AG09309 (cell line): ENCODE results near the gene ST3GAL5.

ENCODE experiments used
- DNase-seq: peaks from one replicate; pipeline ENCODE4 v3.0.0-alpha.2; 2010; ENCODE audit warnings: low read depth
- H3K4me3 ChIP-seq: 2 replicates; pipeline ENCODE4 v1.5.1; 2011; ENCODE audit warnings: mild to moderate bottlenecking, low read depth, low read length, moderate library complexity; ENCODE audit not compliant: control insufficient read depth
- CTCF ChIP-seq: IDR thresholded peaks from 2 replicates; pipeline ENCODE4 v1.5.1; 2011; ENCODE audit warnings: mild to moderate bottlenecking, low read depth, low read length, inconsistent platforms; ENCODE audit not compliant: insufficient read depth, control insufficient read depth; ENCODE audit errors: missing control alignments

ST3GAL5 gene

GRCh38 chr2:85871494-85872164, 17.2 kb downstream of the ST3GAL5 start:
- H3K4me3 ChIP-seq, result no peak overlapping the region
- TF ChIP-seq CTCF, result no peak
- no peak for DNase-seq

- no peak overlapping the region for H3K4me3 ChIP-seq
- no peak for DNase-seq
- TF ChIP-seq CTCF, result no peak
Measured at GRCh38 chr2:85868822-85869221, 20.0 kb downstream of the ST3GAL5 start.

- no peak overlapping the region for H3K4me3 ChIP-seq
- DNase-seq, result no peak
- TF ChIP-seq CTCF, result no peak
Measured at GRCh38 chr2:85867556-85868292, 21.1 kb downstream of the ST3GAL5 start.

- TF ChIP-seq CTCF, result no peak
- no peak for DNase-seq
- no peak overlapping the region for H3K4me3 ChIP-seq
Measured at GRCh38 chr2:85867121-85867520, 21.7 kb downstream of the ST3GAL5 start.

- no peak for DNase-seq
- no peak for TF ChIP-seq CTCF
- no peak overlapping the region for H3K4me3 ChIP-seq
Measured at GRCh38 chr2:85866165-85866659, 22.6 kb downstream of the ST3GAL5 start.

- no peak for TF ChIP-seq CTCF
- H3K4me3 ChIP-seq, result no peak overlapping the region
- no peak for DNase-seq
Measured at GRCh38 chr2:85865539-85866164, 23.1 kb downstream of the ST3GAL5 start.
